ENCODE data around the gene CD84.
"Not testable (repeated sequence)": the region's sequence is repeated elsewhere in the genome, so short reads cannot be mapped to it uniquely, and the experiment has no call there.

CD84 gene

GRCh38 chr1:160579216-160579701 lies at the start of gene CD84:
Gene CD84 (minus strand): TSS chr1:160579496. CDS start chr1:160579437, 59 bp downstream.
- Mint-ChIP-seq H3K27ac (peak within 1 kb of the TSS; percentile 93), H3K4me1 (ENCODE audit: low read depth) (peaks cover 61% of the 10 kb centered on the region), H3K27me3 (ENCODE audit: low read depth) (no peaks in the 10 kb centered on the region), H3K4me3 (peak within 1 kb of the TSS; percentile 89), H3K36me3 (ENCODE audit: low read depth) (peaks cover 15% of the 10 kb centered on the region), H3K9me3 (peaks cover 14% of the 10 kb centered on the region)

DNA sequence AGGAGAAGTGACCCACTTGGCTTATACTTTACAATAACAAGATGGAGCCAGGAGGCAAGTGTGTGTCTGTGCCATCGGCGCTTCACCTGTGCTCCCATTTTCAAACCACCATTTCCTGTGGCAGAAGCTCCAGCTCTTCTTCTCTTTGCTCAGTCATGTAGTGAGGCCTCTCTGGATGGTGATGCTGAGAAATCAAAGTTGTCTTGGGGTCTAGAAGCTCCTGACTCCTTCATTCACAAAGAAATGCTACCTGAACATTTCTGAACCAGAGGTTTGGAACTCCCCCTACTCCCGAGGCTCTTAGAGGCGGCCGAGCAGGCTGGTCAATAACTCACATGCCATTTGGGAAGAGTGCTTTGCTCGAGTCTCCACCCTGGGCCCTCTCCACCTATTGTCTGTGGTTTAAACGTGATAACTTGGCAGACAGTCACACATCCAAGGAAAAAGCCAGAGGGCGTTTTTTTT lies 49.5 kb upstream of the CD84 start:
- Mint-ChIP-seq H3K4me3 (peak overlapping the region; percentile 72), H3K9me3 (no peaks in the 10 kb centered on the region), H3K27ac (peak overlapping the region; percentile 99), H3K36me3 (ENCODE audit: low read depth) (peaks cover 83% of the 10 kb centered on the region), H3K4me1 (ENCODE audit: low read depth) (peaks cover 90% of the 10 kb centered on the region), H3K27me3 (ENCODE audit: low read depth) (no peaks in the 10 kb centered on the region)

DNA sequence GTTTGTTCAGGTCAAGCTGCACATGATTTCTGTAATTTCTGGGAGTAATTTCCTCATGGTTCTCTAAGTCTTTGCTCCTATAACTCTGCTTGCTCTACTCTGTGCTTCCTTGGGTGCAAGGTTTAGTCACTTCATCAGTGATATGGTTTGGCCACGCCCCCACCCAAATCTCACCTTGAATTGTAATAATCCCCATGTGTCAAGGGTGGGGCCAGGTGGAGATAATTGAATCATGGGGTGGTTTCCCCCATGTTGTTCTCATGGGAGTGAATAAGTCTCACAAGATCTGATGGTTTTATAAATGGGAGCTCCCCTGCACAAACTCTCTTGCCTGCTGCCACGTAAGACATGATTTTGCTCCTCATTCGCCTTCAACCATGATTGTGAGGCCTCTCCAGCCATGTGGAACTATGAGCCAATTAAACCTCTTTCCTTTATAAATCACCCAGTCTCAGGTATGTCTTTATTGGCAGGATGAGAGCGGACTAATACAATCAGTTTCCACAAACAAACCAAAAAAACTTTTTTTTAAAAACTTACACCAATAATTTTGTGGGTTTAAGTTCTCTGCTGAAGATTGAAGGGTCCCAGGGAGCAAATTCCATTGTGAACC lies 48.5 kb upstream of the CD84 start:
- Mint-ChIP-seq H3K36me3 (ENCODE audit: low read depth) (peaks cover 83% of the 10 kb centered on the region), H3K4me1 (ENCODE audit: low read depth) (peaks cover 91% of the 10 kb centered on the region), H3K27ac (peak overlapping the region; percentile 99), H3K4me3 (peak overlapping the region; percentile 87)
- H3K9me3 Mint-ChIP-seq; H3K27me3 Mint-ChIP-seq (ENCODE audit: low read depth): not testable (repeated sequence)

DNA sequence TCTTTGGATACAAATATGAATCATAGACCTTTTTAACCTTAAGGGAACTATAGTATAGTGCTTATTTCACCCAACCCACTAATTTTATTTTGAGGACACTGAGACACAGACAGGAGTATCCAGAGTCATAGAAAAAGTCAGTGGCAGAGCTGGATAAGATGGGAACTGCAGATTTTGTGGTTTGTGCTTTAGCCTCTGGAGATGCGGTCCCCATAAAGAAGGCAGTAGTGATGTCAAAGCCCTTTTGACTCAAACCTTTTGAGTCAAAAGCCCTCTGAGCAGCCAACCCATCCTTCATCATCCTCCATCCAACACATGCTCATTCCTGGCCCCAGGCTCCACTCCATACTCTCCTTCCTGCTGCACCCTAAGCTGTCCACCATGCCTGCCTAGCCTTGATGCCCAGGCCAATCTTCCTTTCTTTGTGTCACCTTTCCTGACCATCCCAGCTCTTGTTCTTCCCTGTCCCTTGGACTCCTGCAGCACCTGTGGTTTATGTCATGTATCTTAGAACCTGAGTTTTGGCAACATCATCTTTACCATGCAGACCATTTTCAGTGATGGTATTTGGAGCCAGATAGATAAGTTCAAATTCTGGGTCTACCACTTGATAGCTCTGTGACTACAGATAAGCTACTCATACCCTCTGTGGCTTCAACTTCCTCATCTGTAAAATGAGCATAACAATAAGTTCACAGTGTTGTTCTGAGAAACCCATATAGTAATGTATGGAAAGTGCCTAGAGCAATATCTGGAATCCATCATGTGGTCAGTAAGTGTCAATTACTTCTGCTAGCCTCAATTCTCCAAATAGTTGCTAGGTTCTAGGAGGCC lies 47.4 kb upstream of the CD84 start:
- H3K36me3 Mint-ChIP-seq (ENCODE audit: low read depth): peaks cover 85% of the 10 kb centered on the region
- peaks cover 94% of the 10 kb centered on the region for H3K4me1 Mint-ChIP-seq (ENCODE audit: low read depth)
- H3K27ac Mint-ChIP-seq: peak overlapping the region; percentile 99
- peak overlapping the region; percentile 87 for H3K4me3 Mint-ChIP-seq
- no peaks in the 10 kb centered on the region for H3K9me3 Mint-ChIP-seq
- no peaks in the 10 kb centered on the region for H3K27me3 Mint-ChIP-seq (ENCODE audit: low read depth)

DNA sequence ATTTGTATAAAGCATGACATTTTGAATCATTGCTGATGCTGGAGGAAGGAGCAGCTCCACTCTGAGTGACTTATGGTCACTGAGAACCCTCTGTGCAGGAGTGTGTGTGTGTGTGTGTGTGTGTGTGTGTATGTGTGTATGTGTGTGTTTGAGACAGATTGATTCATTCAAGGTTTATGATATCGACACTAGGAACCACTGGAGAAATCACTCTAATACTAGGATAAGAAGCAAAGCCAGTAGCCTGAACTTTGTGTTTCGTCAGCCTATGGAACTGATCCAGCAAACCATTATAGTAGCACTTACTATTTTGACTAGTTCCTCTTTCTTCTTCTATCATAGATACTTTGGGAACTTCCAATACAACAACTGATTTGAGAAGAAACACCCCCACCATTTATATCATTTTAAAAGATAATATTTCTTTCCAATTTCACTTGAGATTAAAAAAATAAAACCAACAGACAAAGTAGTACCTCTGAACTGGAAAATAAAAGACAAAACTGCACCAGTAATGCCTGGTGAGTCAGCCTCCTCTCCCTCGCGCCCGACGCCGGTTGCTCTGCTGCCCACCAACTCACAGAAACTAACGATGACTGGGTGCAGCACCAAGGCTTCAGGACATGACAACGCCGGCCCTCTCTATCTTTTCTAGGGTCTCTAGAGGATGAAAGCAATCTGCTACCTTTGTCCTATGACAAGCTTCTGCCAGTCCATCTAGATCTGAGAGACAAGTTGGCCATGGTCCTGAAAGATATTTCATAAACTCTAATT lies 46.6 kb upstream of the CD84 start:
- Mint-ChIP-seq H3K4me1 (ENCODE audit: low read depth) (peaks cover 92% of the 10 kb centered on the region), H3K27ac (peak overlapping the region; percentile 99), H3K36me3 (ENCODE audit: low read depth) (peaks cover 82% of the 10 kb centered on the region), H3K27me3 (ENCODE audit: low read depth) (no peaks in the 10 kb centered on the region), H3K9me3 (no peaks in the 10 kb centered on the region), H3K4me3 (peak overlapping the region; percentile 87)

GRCh38 chr1:160625321-160625720 lies 46.0 kb upstream of the CD84 start:
- Mint-ChIP-seq H3K27ac (peak overlapping the region; percentile 99), H3K9me3 (no peaks in the 10 kb centered on the region), H3K4me1 (ENCODE audit: low read depth) (peaks cover 88% of the 10 kb centered on the region), H3K4me3 (peak overlapping the region; percentile 45), H3K27me3 (ENCODE audit: low read depth) (no peaks in the 10 kb centered on the region), H3K36me3 (ENCODE audit: low read depth) (peaks cover 78% of the 10 kb centered on the region)

GRCh38 chr1:160624464-160624863 lies 45.2 kb upstream of the CD84 start:
- peaks cover 86% of the 10 kb centered on the region for H3K4me1 Mint-ChIP-seq (ENCODE audit: low read depth)
- peak overlapping the region; percentile 47 for H3K4me3 Mint-ChIP-seq
- no peaks in the 10 kb centered on the region for H3K27me3 Mint-ChIP-seq (ENCODE audit: low read depth)
- H3K27ac Mint-ChIP-seq: peak overlapping the region; percentile 99
- H3K9me3 Mint-ChIP-seq: no peaks in the 10 kb centered on the region
- peaks cover 80% of the 10 kb centered on the region for H3K36me3 Mint-ChIP-seq (ENCODE audit: low read depth)

- H3K36me3 Mint-ChIP-seq (ENCODE audit: low read depth): peaks cover 84% of the 10 kb centered on the region
- no peaks in the 10 kb centered on the region for H3K27me3 Mint-ChIP-seq (ENCODE audit: low read depth)
- H3K27ac Mint-ChIP-seq: peak overlapping the region; percentile 99
- H3K4me3 Mint-ChIP-seq: peak overlapping the region; percentile 47
- H3K4me1 Mint-ChIP-seq (ENCODE audit: low read depth): peaks cover 87% of the 10 kb centered on the region
- H3K9me3 Mint-ChIP-seq: peaks cover 5% of the 10 kb centered on the region
Observed at GRCh38 chr1:160623862-160624261, 44.6 kb upstream of the CD84 start.

- peak overlapping the region; percentile 99 for H3K27ac Mint-ChIP-seq
- H3K27me3 Mint-ChIP-seq (ENCODE audit: low read depth): no peaks in the 10 kb centered on the region
- H3K36me3 Mint-ChIP-seq (ENCODE audit: low read depth): peaks cover 82% of the 10 kb centered on the region
- H3K9me3 Mint-ChIP-seq: peaks cover 7% of the 10 kb centered on the region
- H3K4me1 Mint-ChIP-seq (ENCODE audit: low read depth): peaks cover 84% of the 10 kb centered on the region
- H3K4me3 Mint-ChIP-seq: peak overlapping the region; percentile 79
Observed at GRCh38 chr1:160623227-160623633, 43.9 kb upstream of the CD84 start.

GRCh38 chr1:160622501-160623226 lies 43.4 kb upstream of the CD84 start:
- peaks cover 81% of the 10 kb centered on the region for H3K36me3 Mint-ChIP-seq (ENCODE audit: low read depth)

GRCh38 chr1:160621633-160622413 lies 42.5 kb upstream of the CD84 start:
- H3K4me3 Mint-ChIP-seq: peak overlapping the region; percentile 30
- no peaks in the 10 kb centered on the region for H3K27me3 Mint-ChIP-seq (ENCODE audit: low read depth)
- H3K9me3 Mint-ChIP-seq: peaks cover 7% of the 10 kb centered on the region
- H3K4me1 Mint-ChIP-seq (ENCODE audit: low read depth): peaks cover 77% of the 10 kb centered on the region
- peaks cover 78% of the 10 kb centered on the region for H3K36me3 Mint-ChIP-seq (ENCODE audit: low read depth)
- peak overlapping the region; percentile 99 for H3K27ac Mint-ChIP-seq

More at GRCh38 chr1:160622501-160623226, 43.4 kb upstream of the CD84 start:
- H3K4me3 Mint-ChIP-seq: peak overlapping the region; percentile 16
- H3K27ac Mint-ChIP-seq: peak overlapping the region; percentile 99
- peaks cover 82% of the 10 kb centered on the region for H3K4me1 Mint-ChIP-seq (ENCODE audit: low read depth)
- H3K9me3 Mint-ChIP-seq: peaks cover 7% of the 10 kb centered on the region
- H3K27me3 Mint-ChIP-seq (ENCODE audit: low read depth): no peaks in the 10 kb centered on the region

DNA sequence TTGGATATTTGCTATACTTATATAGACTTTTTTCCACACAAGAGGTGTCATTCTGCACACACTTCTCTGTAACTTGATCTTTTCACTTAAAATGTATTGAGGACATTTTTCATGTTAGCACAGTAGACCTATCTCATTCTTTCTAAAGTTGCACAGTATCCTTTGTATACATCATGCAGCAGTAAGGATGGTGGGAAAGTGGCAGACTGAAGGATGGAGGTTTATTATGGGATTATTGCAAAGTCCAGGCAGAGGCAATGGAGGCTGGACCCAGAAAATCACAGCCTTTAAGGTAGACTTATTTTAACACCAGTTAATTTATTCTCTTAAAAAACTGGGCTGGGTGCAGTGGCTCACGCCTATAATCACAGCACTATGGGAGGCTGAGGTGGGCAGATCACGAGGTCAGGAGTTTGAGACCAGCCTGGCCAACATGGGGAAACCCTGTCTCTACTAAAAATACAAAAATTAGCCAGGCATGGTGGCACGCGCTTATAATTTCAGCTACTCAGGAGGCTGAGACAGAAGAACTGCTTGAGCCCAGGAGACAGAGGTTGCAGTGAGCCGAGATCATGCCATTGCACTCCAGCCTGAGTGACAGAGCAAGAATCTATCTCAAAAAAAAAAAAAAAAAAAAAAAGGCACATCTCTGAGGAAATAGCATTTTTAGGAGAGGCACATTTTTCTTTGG lies 41.8 kb upstream of the CD84 start:
- Mint-ChIP-seq H3K4me1 (ENCODE audit: low read depth) (peaks cover 70% of the 10 kb centered on the region), H3K4me3 (peak overlapping the region; percentile 30), H3K36me3 (ENCODE audit: low read depth) (peaks cover 74% of the 10 kb centered on the region), H3K27me3 (ENCODE audit: low read depth) (no peaks in the 10 kb centered on the region), H3K27ac (peak overlapping the region; percentile 99), H3K9me3 (peaks cover 7% of the 10 kb centered on the region)
